HepG2 (cell line): ENCODE results near the gene TTC28.

Source experiments
- ARNT2 ChIP-seq: sonication (generic); formaldehyde crosslinking; IDR thresholded peaks from 2 replicates; pipeline ENCODE4 v1.8.0; 2022; ENCODE audit warnings: mild to moderate bottlenecking, low read depth, missing genetic modification reagents, moderate library complexity
- CTCF ChIP-seq: sonication (generic); formaldehyde crosslinking; IDR thresholded peaks from 2 replicates; pipeline ENCODE4 v1.5.0; 2020; ENCODE audit warnings: mild to moderate bottlenecking, missing genetic modification reagents, moderate library complexity
- EP300 ChIP-seq, 3 experiments: sonication (generic) in 1 of 3; formaldehyde crosslinking in 1 of 3; IDR thresholded peaks; 2 replicates each; pipeline versions ENCODE4 v1.5.1 to v1.6.1; 2011 to 2020; ENCODE audit warnings: low read depth in 2 of 3, low read length in 2 of 3, borderline replicate concordance in 1 of 3, improper control_type of control experiment in 1 of 3, mild to moderate bottlenecking in 1 of 3, missing genetic modification reagents in 1 of 3, moderate library complexity in 1 of 3
- FOXO1 ChIP-seq: sonication (generic); formaldehyde crosslinking; IDR thresholded peaks from 2 replicates; pipeline ENCODE4 v1.4.0; 2020; ENCODE audit warnings: missing genetic modification reagents
- MXD4 ChIP-seq: IDR thresholded peaks from 2 replicates; pipeline ENCODE4 v1.6.1; 2016; ENCODE audit warnings: mild to moderate bottlenecking, missing biosample characterization, missing genetic modification reagents
- NR2F6 ChIP-seq, 2 experiments: IDR thresholded peaks; 2 replicates each; pipeline ENCODE4 v1.6.1; 2016; ENCODE audit warnings: antibody characterized with exemption in 1 of 2, mild to moderate bottlenecking in 1 of 2
- POLR2A ChIP-seq, 2 experiments: IDR thresholded peaks; 2 replicates each; pipeline ENCODE4 v1.6.1; 2011; ENCODE audit warnings: low read depth in 2 of 2, low read length in 2 of 2, mild to moderate bottlenecking in 1 of 2, moderate library complexity in 1 of 2; ENCODE audit not compliant: insufficient read depth in 1 of 2
- SMC3 ChIP-seq: IDR thresholded peaks from 2 replicates; pipeline ENCODE4 v1.6.1; 2011; ENCODE audit warnings: low read length, improper control_type of control experiment
- TBL1XR1 ChIP-seq: fragments of 150-350 bp; IDR thresholded peaks from 2 replicates; pipeline ENCODE4 v1.6.1; 2014; ENCODE audit warnings: borderline replicate concordance, low read length; ENCODE audit not compliant: partially characterized antibody
- ZNF274 ChIP-seq: sonication (generic); formaldehyde crosslinking; IDR thresholded peaks from 2 replicates; pipeline ENCODE4 v1.5.1; 2020; ENCODE audit warnings: mild to moderate bottlenecking, missing genetic modification reagents
- ZNF589 ChIP-seq: sonication (generic); formaldehyde crosslinking; conservative IDR thresholded peaks from 2 replicates; pipeline ENCODE4 v1.8.0; 2022; ENCODE audit warnings: mild to moderate bottlenecking, moderate library complexity, missing genetic modification reagents
- ZNF713 ChIP-seq: sonication (generic); formaldehyde crosslinking; IDR thresholded peaks from 2 replicates; pipeline ENCODE4 v1.4.0; 2020; ENCODE audit warnings: mild to moderate bottlenecking, missing genetic modification reagents
- TF ChIP-seq, protein P1 (sequence below): sonication (generic); formaldehyde crosslinking; IDR thresholded peaks from 2 replicates; pipeline ENCODE4 v1.4.0; 2020; ENCODE audit warnings: missing genetic modification reagents, borderline replicate concordance
- TF ChIP-seq, protein P2 (sequence below): sonication (generic); formaldehyde crosslinking; IDR thresholded peaks from 2 replicates; pipeline ENCODE4 v1.5.0; 2020; ENCODE audit warnings: mild to moderate bottlenecking, missing genetic modification reagents

- TF ChIP-seq POLR2A (IDR thresholded peaks at IDR 0.05; ENCODE audit: insufficient read depth in 1 of 2, low read depth in 2 of 2, low read length in 2 of 2) (no peak), ZNF589 (CRISPR knock-in tag) (no peak), CTCF (CRISPR knock-in tag) (peak; percentile 68), SMC3 (peak; percentile 61), TBL1XR1 (no peak), ZNF713 (CRISPR knock-in tag) (no peak), ZNF274 (CRISPR knock-in tag) (no peak), ARNT2 (CRISPR knock-in tag) (no peak), MXD4 (CRISPR knock-in tag) (no peak), NR2F6 (IDR thresholded peaks at IDR 0.05) (no peak), NR2F6 (CRISPR knock-in tag; IDR thresholded peaks at IDR 0.05) (no peak), FOXO1 (CRISPR knock-in tag) (no peak), EP300 (IDR thresholded peaks at IDR 0.05; ENCODE audit: low read depth in 2 of 2, low read length in 2 of 2) (no peak), EP300 (CRISPR knock-in tag; IDR thresholded peaks at IDR 0.05; ENCODE audit: borderline replicate concordance) (no peak)
- TF ChIP-seq, protein P1, sequence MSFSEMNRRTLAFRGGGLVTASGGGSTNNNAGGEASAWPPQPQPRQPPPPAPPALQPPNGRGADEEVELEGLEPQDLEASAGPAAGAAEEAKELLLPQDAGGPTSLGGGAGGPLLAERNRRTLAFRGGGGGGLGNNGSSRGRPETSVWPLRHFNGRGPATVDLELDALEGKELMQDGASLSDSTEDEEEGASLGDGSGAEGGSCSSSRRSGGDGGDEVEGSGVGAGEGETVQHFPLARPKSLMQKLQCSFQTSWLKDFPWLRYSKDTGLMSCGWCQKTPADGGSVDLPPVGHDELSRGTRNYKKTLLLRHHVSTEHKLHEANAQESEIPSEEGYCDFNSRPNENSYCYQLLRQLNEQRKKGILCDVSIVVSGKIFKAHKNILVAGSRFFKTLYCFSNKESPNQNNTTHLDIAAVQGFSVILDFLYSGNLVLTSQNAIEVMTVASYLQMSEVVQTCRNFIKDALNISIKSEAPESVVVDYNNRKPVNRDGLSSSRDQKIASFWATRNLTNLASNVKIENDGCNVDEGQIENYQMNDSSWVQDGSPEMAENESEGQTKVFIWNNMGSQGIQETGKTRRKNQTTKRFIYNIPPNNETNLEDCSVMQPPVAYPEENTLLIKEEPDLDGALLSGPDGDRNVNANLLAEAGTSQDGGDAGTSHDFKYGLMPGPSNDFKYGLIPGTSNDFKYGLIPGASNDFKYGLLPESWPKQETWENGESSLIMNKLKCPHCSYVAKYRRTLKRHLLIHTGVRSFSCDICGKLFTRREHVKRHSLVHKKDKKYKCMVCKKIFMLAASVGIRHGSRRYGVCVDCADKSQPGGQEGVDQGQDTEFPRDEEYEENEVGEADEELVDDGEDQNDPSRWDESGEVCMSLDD (CRISPR knock-in tag) = no peak
- TF ChIP-seq, protein P2, sequence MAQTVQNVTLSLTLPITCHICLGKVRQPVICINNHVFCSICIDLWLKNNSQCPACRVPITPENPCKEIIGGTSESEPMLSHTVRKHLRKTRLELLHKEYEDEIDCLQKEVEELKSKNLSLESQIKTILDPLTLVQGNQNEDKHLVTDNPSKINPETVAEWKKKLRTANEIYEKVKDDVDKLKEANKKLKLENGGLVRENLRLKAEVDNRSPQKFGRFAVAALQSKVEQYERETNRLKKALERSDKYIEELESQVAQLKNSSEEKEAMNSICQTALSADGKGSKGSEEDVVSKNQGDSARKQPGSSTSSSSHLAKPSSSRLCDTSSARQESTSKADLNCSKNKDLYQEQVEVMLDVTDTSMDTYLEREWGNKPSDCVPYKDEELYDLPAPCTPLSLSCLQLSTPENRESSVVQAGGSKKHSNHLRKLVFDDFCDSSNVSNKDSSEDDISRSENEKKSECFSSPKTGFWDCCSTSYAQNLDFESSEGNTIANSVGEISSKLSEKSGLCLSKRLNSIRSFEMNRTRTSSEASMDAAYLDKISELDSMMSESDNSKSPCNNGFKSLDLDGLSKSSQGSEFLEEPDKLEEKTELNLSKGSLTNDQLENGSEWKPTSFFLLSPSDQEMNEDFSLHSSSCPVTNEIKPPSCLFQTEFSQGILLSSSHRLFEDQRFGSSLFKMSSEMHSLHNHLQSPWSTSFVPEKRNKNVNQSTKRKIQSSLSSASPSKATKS (CRISPR knock-in tag) = no peak
Measured at GRCh38 chr22:28600546-28601143, 79.0 kb downstream of the TTC28 start.
